Endothelial cell of umbilical vein (primary cell): ENCODE data around the gene NF1.
"Not testable (repeated sequence)": the region's sequence is repeated elsewhere in the genome, so short reads cannot be mapped to it uniquely, and the experiment has no call there.

Source experiments
- EZH2 ChIP-seq: IDR thresholded peaks from 2 replicates; pipeline ENCODE4 v1.6.1; 2012; ENCODE audit warnings: borderline replicate concordance, low read depth, mild to moderate bottlenecking, moderate library complexity, low read length, inconsistent platforms; ENCODE audit not compliant: severe bottlenecking
- FOS ChIP-seq: IDR thresholded peaks from 2 replicates; pipeline ENCODE4 v1.6.1; 2011; ENCODE audit warnings: mild to moderate bottlenecking, low read length, moderate library complexity, borderline replicate concordance; ENCODE audit not compliant: insufficient read depth
- JUN ChIP-seq: IDR thresholded peaks from 2 replicates; pipeline ENCODE4 v1.6.1; 2011; ENCODE audit warnings: borderline replicate concordance, low read depth; ENCODE audit not compliant: insufficient read length, insufficient read depth
- MAX ChIP-seq: IDR thresholded peaks from 2 replicates; pipeline ENCODE4 v1.6.1; 2011; ENCODE audit not compliant: insufficient read depth, insufficient read length
- MYC ChIP-seq: IDR thresholded peaks from one replicate; pipeline ENCODE4 v1.6.1; 2011; ENCODE audit warnings: mild to moderate bottlenecking, low read depth, low read length
- POLR2A ChIP-seq: IDR thresholded peaks from 2 replicates; pipeline ENCODE4 v1.6.1; 2012; ENCODE audit warnings: low read depth, mild to moderate bottlenecking, control low read depth, low read length
- POLR2AphosphoS5 ChIP-seq: IDR thresholded peaks from 2 replicates; pipeline ENCODE4 v1.6.1; 2012; ENCODE audit warnings: low read depth, mild to moderate bottlenecking, control low read depth, low read length, moderate library complexity; ENCODE audit not compliant: insufficient read depth
- TF ChIP-seq, protein P1 (sequence below), 2 donors: IDR thresholded peaks; 1 replicate in 1 of 2; 2 replicates in 1 of 2; pipeline ENCODE4 v1.5.1; 2011; ENCODE audit warnings: low read length in 2 of 2, mild to moderate bottlenecking in 2 of 2, moderate library complexity in 2 of 2, control low read depth in 1 of 2, inconsistent platforms in 1 of 2, low read depth in 1 of 2; ENCODE audit not compliant: insufficient read depth in 1 of 2; ENCODE audit errors: extremely low read depth in 1 of 2

DNA sequence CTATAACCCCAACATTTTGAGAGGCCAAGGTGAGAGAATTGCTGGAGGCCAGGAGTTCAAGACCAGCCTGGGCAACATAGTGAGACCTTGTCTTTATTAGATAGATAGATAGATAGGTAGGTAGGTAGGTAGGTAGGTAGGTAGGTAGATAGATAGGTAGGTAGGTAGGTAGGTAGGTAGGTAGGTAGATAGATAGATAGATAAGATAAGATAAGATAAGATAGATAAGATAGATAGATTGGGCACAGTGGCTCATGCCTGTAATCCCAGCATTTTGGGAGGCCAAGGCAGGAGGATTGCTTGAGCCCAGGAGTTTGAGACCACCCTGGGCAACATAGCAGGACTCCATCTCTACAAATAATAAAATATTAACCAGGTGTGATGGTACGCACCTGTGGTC lies 168.1 kb downstream of the NF1 start:
- not testable (repeated sequence) for TF ChIP-seq EZH2, POLR2AphosphoS5, MAX, POLR2A, FOS, MYC, JUN
- TF ChIP-seq, protein P1, sequence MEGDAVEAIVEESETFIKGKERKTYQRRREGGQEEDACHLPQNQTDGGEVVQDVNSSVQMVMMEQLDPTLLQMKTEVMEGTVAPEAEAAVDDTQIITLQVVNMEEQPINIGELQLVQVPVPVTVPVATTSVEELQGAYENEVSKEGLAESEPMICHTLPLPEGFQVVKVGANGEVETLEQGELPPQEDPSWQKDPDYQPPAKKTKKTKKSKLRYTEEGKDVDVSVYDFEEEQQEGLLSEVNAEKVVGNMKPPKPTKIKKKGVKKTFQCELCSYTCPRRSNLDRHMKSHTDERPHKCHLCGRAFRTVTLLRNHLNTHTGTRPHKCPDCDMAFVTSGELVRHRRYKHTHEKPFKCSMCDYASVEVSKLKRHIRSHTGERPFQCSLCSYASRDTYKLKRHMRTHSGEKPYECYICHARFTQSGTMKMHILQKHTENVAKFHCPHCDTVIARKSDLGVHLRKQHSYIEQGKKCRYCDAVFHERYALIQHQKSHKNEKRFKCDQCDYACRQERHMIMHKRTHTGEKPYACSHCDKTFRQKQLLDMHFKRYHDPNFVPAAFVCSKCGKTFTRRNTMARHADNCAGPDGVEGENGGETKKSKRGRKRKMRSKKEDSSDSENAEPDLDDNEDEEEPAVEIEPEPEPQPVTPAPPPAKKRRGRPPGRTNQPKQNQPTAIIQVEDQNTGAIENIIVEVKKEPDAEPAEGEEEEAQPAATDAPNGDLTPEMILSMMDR (IDR thresholded peaks at IDR 0.05; ENCODE audit: extremely low read depth in 1 of 2, insufficient read depth in 1 of 2, low read depth in 1 of 2, low read length in 2 of 2) = not testable (repeated sequence)
